Dermis microvascular lymphatic vessel endothelial cell (primary cell): ENCODE results near the gene PRAMEF25. TPM values are rescaled to one million over a fixed set of nuclear protein-coding genes. Genes with fewer than 3 reads are reported as not detected.
"Not testable (repeated sequence)": the region's sequence is repeated elsewhere in the genome, so short reads cannot be mapped to it uniquely, and the experiment has no call there.

Experiments used
- DNase-seq, 2 donors: peaks; one replicate each; pipeline versions ENCODE4 v3.0.0 to v3.0.0-alpha.2; 2010; ENCODE audit warnings: low read depth in 2 of 2
- total RNA-seq: library from RNA; depleted of rRNA; stranded (reverse); fragments of >200 nt; gene quantifications from 2 replicates; pipeline ENCODE4 v1.2.1, GENCODE V29; 2014

The PRAMEF25 gene
- total RNA-seq, result not detected in 2 replicates

- DNase-seq, result not testable (repeated sequence)
Observed at GRCh38 chr1:13070474-13070873, at the start of gene PRAMEF25. Gene PRAMEF25, plus strand, starts transcription at chr1:13070774. Its CDS starts 2,920 bp downstream, at chr1:13073694.

GRCh38 chr1:13056475-13056874 is 14.1 kb upstream of the PRAMEF25 start, which contains the start of gene PRAMEF27:
Gene PRAMEF27, minus strand, starts transcription at chr1:13056575. Its CDS starts 2,916 bp downstream, at chr1:13053659.
- DNase-seq, result not testable (repeated sequence)

GRCh38 chr1:13116754-13117153 is 46.2 kb downstream of the PRAMEF25 start, which contains the start of gene HNRNPCL2:
Gene HNRNPCL2, minus strand, starts transcription at chr1:13116854. Its CDS starts 454 bp downstream, at chr1:13116400.
- not testable (repeated sequence) for DNase-seq

Other genes with a start within 250 kb of the PRAMEF25 start
- not detected in 2 replicates for gene PRAMEF11, start 239.4 kb upstream of the PRAMEF25 start, total RNA-seq
- not detected in 2 replicates for gene HNRNPCL1, start 222.1 kb upstream of the PRAMEF25 start, total RNA-seq
- not detected in 2 replicates for gene PRAMEF2, start 213.7 kb upstream of the PRAMEF25 start, total RNA-seq
- gene PRAMEF4, start 184.6 kb upstream of the PRAMEF25 start, total RNA-seq, result not detected in 2 replicates
- not detected in 2 replicates for gene PRAMEF10, start 172.5 kb upstream of the PRAMEF25 start, total RNA-seq
- not detected in 2 replicates for gene PRAMEF7, start 154.2 kb upstream of the PRAMEF25 start, total RNA-seq
- not detected in 2 replicates for gene PRAMEF6, start 123.2 kb upstream of the PRAMEF25 start, total RNA-seq
- gene PRAMEF27, start 14.2 kb upstream of the PRAMEF25 start, total RNA-seq, result not detected in 2 replicates
- not detected in 2 replicates for gene HNRNPCL3, start 10.0 kb upstream of the PRAMEF25 start, total RNA-seq
- gene HNRNPCL2, start 46.1 kb downstream of the PRAMEF25 start, total RNA-seq, result not detected in 2 replicates
- not detected in 2 replicates for gene PRAMEF26, start 85.2 kb downstream of the PRAMEF25 start, total RNA-seq
- gene HNRNPCL4, start 94.9 kb downstream of the PRAMEF25 start, total RNA-seq, result not detected in 2 replicates
- not detected in 2 replicates for gene PRAMEF9, start 101.1 kb downstream of the PRAMEF25 start, total RNA-seq
- gene PRAMEF13, start 130.6 kb downstream of the PRAMEF25 start, total RNA-seq, result not detected in 2 replicates
- not detected in 2 replicates for gene PRAMEF18, start 155.4 kb downstream of the PRAMEF25 start, total RNA-seq
- not detected in 2 replicates for gene PRAMEF5, start 183.4 kb downstream of the PRAMEF25 start, total RNA-seq
- gene PRAMEF8, start 214.4 kb downstream of the PRAMEF25 start, total RNA-seq, result not detected in 2 replicates
- not detected in 2 replicates for gene PRAMEF33, start 232.8 kb downstream of the PRAMEF25 start, total RNA-seq
- gene PRAMEF15, start 244.8 kb downstream of the PRAMEF25 start, total RNA-seq, result not detected in 2 replicates